GM21360 (cell line): ENCODE measurements around the gene ABCB1.

ENCODE experiments used
- ATAC-seq: cut with Tn5 transposase; IDR thresholded peaks from one replicate; pipeline ENCODE4 v1.9.1; 2021; ENCODE audit warnings: mild to moderate bottlenecking, moderate library complexity; ENCODE audit not compliant: unreplicated experiment

Gene ABCB1

GRCh38 chr7:87517136-87517815, 83.4 kb downstream of the ABCB1 start:
- ATAC-seq = no peak

GRCh38 chr7:87513735-87514335, 86.8 kb downstream of the ABCB1 start:
- no peak for ATAC-seq

GRCh38 chr7:87512906-87513305, 87.8 kb downstream of the ABCB1 start:
- ATAC-seq = no peak

GRCh38 chr7:87511510-87511909, 89.2 kb downstream of the ABCB1 start:
- no peak for ATAC-seq

- ATAC-seq = no peak
These were observed 90.2 kb downstream of the ABCB1 start for GRCh38 chr7:87510411-87510875.

GRCh38 chr7:87507446-87507845, 93.2 kb downstream of the ABCB1 start:
- no peak for ATAC-seq

- no peak for ATAC-seq
These were observed 94.2 kb downstream of the ABCB1 start for GRCh38 chr7:87506246-87507180.

GRCh38 chr7:87505557-87506245, 95.0 kb downstream of the ABCB1 start:
- no peak for ATAC-seq

GRCh38 chr7:87505122-87505521, 95.6 kb downstream of the ABCB1 start:
- no peak for ATAC-seq

- ATAC-seq = no peak
These were observed 101.2 kb downstream of the ABCB1 start for GRCh38 chr7:87499494-87499893.

GRCh38 chr7:87498893-87499292, 101.8 kb downstream of the ABCB1 start:
- no peak for ATAC-seq

- no peak for ATAC-seq
These were observed 103.2 kb downstream of the ABCB1 start for GRCh38 chr7:87497482-87497881.

GRCh38 chr7:87495366-87495765, 105.3 kb downstream of the ABCB1 start:
- ATAC-seq = no peak

- ATAC-seq = no peak
These were observed 106.2 kb downstream of the ABCB1 start for GRCh38 chr7:87494454-87494853.

GRCh38 chr7:87483131-87483530, 117.6 kb downstream of the ABCB1 start:
- ATAC-seq = no peak

- no peak for ATAC-seq
These were observed 118.6 kb downstream of the ABCB1 start for GRCh38 chr7:87482115-87482514.

GRCh38 chr7:87480386-87480785, 120.3 kb downstream of the ABCB1 start:
- no peak for ATAC-seq

- no peak for ATAC-seq
These were observed 120.7 kb downstream of the ABCB1 start for GRCh38 chr7:87479951-87480350.

- ATAC-seq = no peak
These were observed 124.5 kb downstream of the ABCB1 start for GRCh38 chr7:87476179-87476557.

GRCh38 chr7:87475359-87476178, 125.1 kb downstream of the ABCB1 start, which contains the start of gene ABCB4:
Gene ABCB4, minus strand, starts transcription at chr7:87475680. Its CDS starts 215 bp downstream, at chr7:87475465.
- ATAC-seq = no peak
